GM18909 (cell line): ENCODE measurements around the gene SPON1.
"Not testable (repeated sequence)": the region's sequence is repeated elsewhere in the genome, so short reads cannot be mapped to it uniquely, and the experiment has no call there.

Experiments used
- ATAC-seq: cut with Tn5 transposase; IDR thresholded peaks from one replicate; pipeline ENCODE4 v1.9.1; 2021; ENCODE audit warnings: mild to moderate bottlenecking; ENCODE audit not compliant: unreplicated experiment, poor library complexity

SPON1 gene

GRCh38 chr11:14173679-14174078, 211.2 kb downstream of the SPON1 start:
- ATAC-seq: not testable (repeated sequence)

GRCh38 chr11:14179116-14179820, 216.7 kb downstream of the SPON1 start:
- no peak for ATAC-seq

GRCh38 chr11:14181121-14181520, 218.6 kb downstream of the SPON1 start:
- ATAC-seq: no peak

GRCh38 chr11:14182833-14183364, 220.4 kb downstream of the SPON1 start:
- ATAC-seq: no peak

GRCh38 chr11:14184028-14184940, 221.8 kb downstream of the SPON1 start:
- ATAC-seq: no peak

- ATAC-seq: no peak
Observed at GRCh38 chr11:14185461-14185860, 222.9 kb downstream of the SPON1 start.

- no peak for ATAC-seq
Observed at GRCh38 chr11:14186046-14186775, 223.7 kb downstream of the SPON1 start.

GRCh38 chr11:14189874-14190273, 227.4 kb downstream of the SPON1 start:
- ATAC-seq: no peak

GRCh38 chr11:14190992-14191778, 228.7 kb downstream of the SPON1 start:
- ATAC-seq: no peak

GRCh38 chr11:14193644-14194043, 231.1 kb downstream of the SPON1 start:
- ATAC-seq: no peak

- no peak for ATAC-seq
Observed at GRCh38 chr11:14202251-14203196, 240.0 kb downstream of the SPON1 start.

- no peak for ATAC-seq
Observed at GRCh38 chr11:14203321-14203720, 240.8 kb downstream of the SPON1 start.

- ATAC-seq: no peak
Observed at GRCh38 chr11:14212986-14213385, 250.5 kb downstream of the SPON1 start.

GRCh38 chr11:14218728-14219127, 256.2 kb downstream of the SPON1 start:
- ATAC-seq: no peak

GRCh38 chr11:14223636-14224288, 261.2 kb downstream of the SPON1 start:
- ATAC-seq: no peak

GRCh38 chr11:14224395-14224794, 261.9 kb downstream of the SPON1 start:
- ATAC-seq: no peak

GRCh38 chr11:14225666-14226065, 263.1 kb downstream of the SPON1 start:
- no peak for ATAC-seq

GRCh38 chr11:14228356-14228755, 265.8 kb downstream of the SPON1 start:
- no peak for ATAC-seq
